Type B pancreatic cell (in vitro differentiated cells): ENCODE data around the gene RSL1D1. TPM values are rescaled to one million over a fixed set of nuclear protein-coding genes. Genes with fewer than 3 reads are reported as not detected.
"Not testable (repeated sequence)": the region's sequence is repeated elsewhere in the genome, so short reads cannot be mapped to it uniquely, and the experiment has no call there.

ENCODE experiments used
- DNase-seq: peaks from one replicate; pipeline ENCODE4 v3.0.0; 2021; ENCODE audit warnings: mixed read lengths; ENCODE audit not compliant: unreplicated experiment; ENCODE audit errors: extremely low spot score
- H3K27ac Mint-ChIP-seq: 2 replicates; pipeline ENCODE4 v1.8.0; 2021; ENCODE audit warnings: mild to moderate bottlenecking, mixed read lengths
- H3K27me3 Mint-ChIP-seq: 2 replicates; pipeline ENCODE4 v1.8.0; 2021; ENCODE audit warnings: mixed read lengths
- H3K36me3 Mint-ChIP-seq: 2 replicates; pipeline ENCODE4 v1.8.0; 2021; ENCODE audit warnings: mixed read lengths
- H3K4me1 Mint-ChIP-seq: one replicate; pipeline ENCODE4 v1.8.0; 2021; ENCODE audit warnings: mixed read lengths; ENCODE audit not compliant: unreplicated experiment
- H3K4me3 Mint-ChIP-seq: 2 replicates; pipeline ENCODE4 v1.8.0; 2021; ENCODE audit warnings: mild to moderate bottlenecking, mixed read lengths
- H3K9me3 Mint-ChIP-seq: 2 replicates; pipeline ENCODE4 v1.8.0; 2021; ENCODE audit warnings: mixed read lengths
- CTCF ChIP-seq: fragments of 200-600 bp; sonication (generic); conservative IDR thresholded peaks from 2 replicates; pipeline ENCODE4 v1.5.0; 2021; ENCODE audit warnings: antibody characterized with exemption, mild to moderate bottlenecking
- total RNA-seq: library from RNA; stranded (reverse); gene quantifications from 2 replicates; pipeline ENCODE4 v1.2.1, GENCODE V29; 2021; ENCODE audit warnings: low replicate concordance

Gene RSL1D1
- total RNA-seq, 1 donor from 2014 or later, result 184 TPM

- H3K27ac Mint-ChIP-seq, result peak overlapping the region; percentile 27
Measured at GRCh38 chr16:11835891-11836649, 15.3 kb downstream of the RSL1D1 start.

GRCh38 chr16:11835309-11835708 lies 16.0 kb downstream of the RSL1D1 start:
- no peaks in the 10 kb centered on the region for H3K27me3 Mint-ChIP-seq
- no peak for TF ChIP-seq CTCF
- H3K9me3 Mint-ChIP-seq, result no peaks in the 10 kb centered on the region
- H3K4me3 Mint-ChIP-seq, result no peak overlapping the region
- H3K4me1 Mint-ChIP-seq, result peaks cover 14% of the 10 kb centered on the region
- H3K36me3 Mint-ChIP-seq, result peaks cover 16% of the 10 kb centered on the region
- no peak overlapping the region for H3K27ac Mint-ChIP-seq
- DNase-seq, result no peak

More at GRCh38 chr16:11835891-11836649, 15.3 kb downstream of the RSL1D1 start:
- no peaks in the 10 kb centered on the region for H3K9me3 Mint-ChIP-seq
- peak overlapping the region; percentile 32 for H3K4me3 Mint-ChIP-seq
- no peak for TF ChIP-seq CTCF
- H3K4me1 Mint-ChIP-seq, result peaks cover 14% of the 10 kb centered on the region
- no peaks in the 10 kb centered on the region for H3K27me3 Mint-ChIP-seq
- no peak for DNase-seq
- peaks cover 16% of the 10 kb centered on the region for H3K36me3 Mint-ChIP-seq

- H3K4me3 Mint-ChIP-seq, result no peak overlapping the region
- DNase-seq, result no peak
- TF ChIP-seq CTCF, result no peak
- H3K36me3 Mint-ChIP-seq, result peaks cover 10% of the 10 kb centered on the region
- H3K9me3 Mint-ChIP-seq, result no peaks in the 10 kb centered on the region
- H3K27me3 Mint-ChIP-seq, result no peaks in the 10 kb centered on the region
- H3K4me1 Mint-ChIP-seq, result peaks cover 14% of the 10 kb centered on the region
- H3K27ac Mint-ChIP-seq, result no peak overlapping the region
Measured at GRCh38 chr16:11833951-11834695, 17.2 kb downstream of the RSL1D1 start.

GRCh38 chr16:11828696-11829095 lies 22.6 kb downstream of the RSL1D1 start:
- no peaks in the 10 kb centered on the region for H3K9me3 Mint-ChIP-seq
- TF ChIP-seq CTCF, result no peak

GRCh38 chr16:11825520-11826165 lies 25.7 kb downstream of the RSL1D1 start:
- H3K27ac Mint-ChIP-seq, H3K4me1 Mint-ChIP-seq, H3K4me3 Mint-ChIP-seq, H3K9me3 Mint-ChIP-seq, H3K36me3 Mint-ChIP-seq, H3K27me3 Mint-ChIP-seq, DNase-seq: not testable (repeated sequence)

More at GRCh38 chr16:11828696-11829095, 22.6 kb downstream of the RSL1D1 start:
- Mint-ChIP-seq H3K36me3 (no peaks in the 10 kb centered on the region), H3K4me1 (peaks cover 4% of the 10 kb centered on the region), H3K27ac (peak overlapping the region; percentile 7), H3K4me3 (no peak overlapping the region), H3K27me3 (no peaks in the 10 kb centered on the region)
- no peak for DNase-seq
